OCI-LY1 (cell line): ENCODE results near the gene HLA-DOA.

Experiments used
- CTCF ChIP-seq: fragments of 200-600 bp; sonication (generic), shearing (Covaris generic); IDR thresholded peaks from 2 replicates; pipeline ENCODE4 v1.5.1; 2017; ENCODE audit warnings: mild to moderate bottlenecking, antibody characterized with exemption, low read length, moderate library complexity, mixed read lengths
- EZH2 ChIP-seq: fragments of 200-600 bp; sonication (generic), shearing (Covaris generic); IDR thresholded peaks from 2 replicates; pipeline ENCODE4 v1.8.0; 2017; ENCODE audit warnings: borderline replicate concordance, mixed run types, mild to moderate bottlenecking, antibody characterized with exemption, low read length, moderate library complexity, mixed read lengths

DNA sequence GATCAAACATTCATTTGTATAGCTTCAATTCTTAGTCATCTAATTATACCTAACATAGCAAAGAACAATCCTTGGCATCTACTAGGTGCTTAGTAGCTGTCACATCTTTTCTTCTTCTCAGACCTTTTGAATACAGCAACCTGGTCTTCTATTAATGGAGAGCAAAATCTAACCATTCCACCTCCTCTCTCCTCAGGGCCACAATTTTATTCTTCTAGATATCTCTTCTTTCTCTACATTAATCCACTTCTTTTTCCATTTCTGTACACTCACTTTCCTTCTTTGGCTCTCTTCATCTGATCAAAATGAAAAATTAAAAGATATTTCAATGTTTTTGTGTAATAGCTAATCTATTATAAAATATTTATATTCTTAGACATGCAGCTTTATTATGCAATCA lies 9.0 kb upstream of the HLA-DOA start:
- no peak for TF ChIP-seq CTCF
- TF ChIP-seq EZH2 = no peak
